ENCODE results near the gene THBS2.
A peak's percentile ranks its signal among the peaks of the same experiment; 100 is the strongest.
"Not testable (repeated sequence)": the region's sequence is repeated elsewhere in the genome, so short reads cannot be mapped to it uniquely, and the experiment has no call there.

The THBS2 gene

DNA sequence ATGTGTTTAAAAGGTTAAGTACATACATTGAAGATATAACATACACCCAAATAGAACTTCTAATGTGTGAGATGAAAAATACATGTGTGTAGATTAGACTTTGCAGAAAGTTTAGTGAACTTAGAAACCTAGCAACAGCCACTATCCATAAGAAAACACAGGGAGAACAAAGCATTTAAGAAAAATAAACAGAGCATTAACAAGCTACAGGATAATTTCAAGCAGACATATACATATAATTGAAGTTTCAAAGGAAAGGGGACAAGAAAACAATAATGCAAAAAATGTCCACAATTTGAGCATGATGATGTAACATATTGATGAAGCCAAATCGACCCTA is 18.2 kb upstream of the THBS2 start:
- no peak for DNase-seq (ENCODE audit: low spot score)

DNA sequence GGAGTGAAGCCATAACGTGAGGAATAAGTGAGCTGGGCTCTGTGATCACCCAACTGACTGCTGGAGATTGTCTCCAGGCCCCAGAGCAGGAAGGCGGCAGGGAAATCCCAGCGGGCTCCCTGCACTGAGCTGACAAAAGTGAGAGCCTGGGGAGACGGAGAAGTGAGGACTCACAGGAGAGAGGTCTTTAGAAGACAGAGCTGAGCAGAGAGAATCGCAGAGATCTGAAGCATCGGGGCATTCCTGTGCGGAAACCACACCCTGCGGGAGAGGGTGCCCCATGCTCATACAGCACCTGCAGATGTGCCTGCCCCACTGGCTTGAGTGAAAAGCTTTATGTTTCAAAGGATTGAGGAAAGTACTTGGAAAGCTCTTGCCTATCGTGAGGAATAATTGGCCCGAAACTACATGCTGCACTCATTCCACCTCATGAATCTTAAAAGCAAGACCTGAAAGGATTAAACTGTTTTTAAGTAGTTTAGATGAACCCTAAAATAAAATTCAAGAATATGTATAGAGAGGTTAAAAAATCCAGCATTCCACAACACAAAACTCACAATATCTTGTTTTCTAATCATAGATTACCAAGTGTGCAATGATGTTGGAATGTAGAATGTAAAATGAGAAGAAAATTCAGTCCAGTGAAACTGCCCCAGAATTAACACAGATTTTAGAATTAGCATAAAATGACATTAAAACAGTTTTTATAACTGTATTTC is 17.7 kb upstream of the THBS2 start:
- DNase-seq (ENCODE audit: low spot score), result no peak

DNA sequence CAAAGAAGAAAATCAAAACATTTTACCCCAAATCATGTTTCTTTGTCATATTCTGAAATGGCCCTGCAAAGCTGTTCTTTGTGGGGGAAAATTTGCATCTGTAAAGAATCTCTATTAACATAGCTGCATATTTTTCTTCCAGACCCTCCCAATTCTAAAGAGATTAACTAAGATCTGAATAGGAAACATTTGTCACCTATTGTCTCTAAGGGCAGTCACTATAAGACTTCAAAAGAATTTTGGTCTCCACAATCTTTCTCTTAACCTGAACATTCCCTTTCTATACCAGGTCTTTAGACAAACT is 16.4 kb upstream of the THBS2 start:
- DNase-seq (ENCODE audit: low spot score), result not testable (repeated sequence)

DNA sequence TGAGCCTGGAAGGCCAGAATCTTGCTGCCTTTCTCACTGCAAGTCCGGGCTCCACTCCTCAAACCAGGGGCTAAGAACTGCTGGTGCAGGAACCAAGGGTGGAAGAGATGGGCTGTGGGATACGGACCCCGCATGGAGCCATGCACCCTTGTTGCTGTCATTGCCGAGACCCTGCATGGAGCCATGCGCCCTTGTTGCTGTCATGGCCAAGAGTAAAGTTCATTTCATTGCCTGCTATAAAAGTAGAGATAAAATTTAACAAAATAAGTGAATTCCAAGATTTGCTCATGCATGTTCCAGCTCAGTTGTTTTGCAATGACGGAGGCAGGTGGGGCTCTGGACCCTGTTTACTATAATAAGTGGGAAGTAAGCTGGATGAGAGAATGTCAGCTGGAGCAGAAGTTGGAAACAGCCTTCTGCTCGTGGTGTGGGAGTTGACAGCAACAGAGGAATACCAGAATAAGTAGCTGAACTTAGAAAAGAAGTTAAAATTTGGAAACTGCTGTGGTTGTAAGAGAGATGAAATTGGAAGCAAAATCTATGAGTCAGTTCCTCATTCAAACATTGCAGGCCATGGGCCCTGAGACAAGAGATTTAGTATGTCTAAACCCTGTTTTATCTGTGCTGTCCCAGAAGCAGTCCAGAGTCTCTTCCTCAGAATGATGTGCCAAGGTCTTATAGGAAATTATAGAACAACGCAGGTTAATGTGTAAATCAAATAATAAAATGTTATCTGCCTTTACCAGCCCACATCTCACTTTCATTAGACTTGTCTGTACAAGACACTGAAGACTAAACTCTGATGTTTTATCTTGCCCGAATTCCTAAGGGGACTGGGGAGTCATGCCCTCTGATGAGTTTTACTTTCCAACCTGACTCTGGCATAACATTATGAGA is 15.8 kb upstream of the THBS2 start:
- peak; percentile 68 for DNase-seq (ENCODE audit: low spot score)

DNA sequence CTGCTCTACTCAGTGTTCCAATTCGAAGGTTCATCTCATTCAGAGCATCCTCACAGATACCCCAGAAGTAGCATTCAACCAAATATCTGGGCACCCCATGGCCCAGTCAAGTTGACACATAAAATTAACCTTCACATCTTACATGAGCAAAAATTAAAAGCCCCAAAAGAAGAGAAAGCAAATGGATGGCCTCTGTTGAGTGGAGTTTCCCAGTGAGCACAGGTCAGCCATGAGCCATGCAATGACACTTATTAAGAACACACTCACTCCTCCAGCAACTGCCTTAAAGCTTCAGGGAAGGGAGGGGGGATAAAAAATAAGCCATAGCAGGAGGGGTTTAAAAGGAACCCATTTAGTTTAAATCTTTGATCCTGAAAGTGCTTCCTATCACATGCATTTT is 14.6 kb upstream of the THBS2 start:
- no peak for DNase-seq (ENCODE audit: low spot score)

DNA sequence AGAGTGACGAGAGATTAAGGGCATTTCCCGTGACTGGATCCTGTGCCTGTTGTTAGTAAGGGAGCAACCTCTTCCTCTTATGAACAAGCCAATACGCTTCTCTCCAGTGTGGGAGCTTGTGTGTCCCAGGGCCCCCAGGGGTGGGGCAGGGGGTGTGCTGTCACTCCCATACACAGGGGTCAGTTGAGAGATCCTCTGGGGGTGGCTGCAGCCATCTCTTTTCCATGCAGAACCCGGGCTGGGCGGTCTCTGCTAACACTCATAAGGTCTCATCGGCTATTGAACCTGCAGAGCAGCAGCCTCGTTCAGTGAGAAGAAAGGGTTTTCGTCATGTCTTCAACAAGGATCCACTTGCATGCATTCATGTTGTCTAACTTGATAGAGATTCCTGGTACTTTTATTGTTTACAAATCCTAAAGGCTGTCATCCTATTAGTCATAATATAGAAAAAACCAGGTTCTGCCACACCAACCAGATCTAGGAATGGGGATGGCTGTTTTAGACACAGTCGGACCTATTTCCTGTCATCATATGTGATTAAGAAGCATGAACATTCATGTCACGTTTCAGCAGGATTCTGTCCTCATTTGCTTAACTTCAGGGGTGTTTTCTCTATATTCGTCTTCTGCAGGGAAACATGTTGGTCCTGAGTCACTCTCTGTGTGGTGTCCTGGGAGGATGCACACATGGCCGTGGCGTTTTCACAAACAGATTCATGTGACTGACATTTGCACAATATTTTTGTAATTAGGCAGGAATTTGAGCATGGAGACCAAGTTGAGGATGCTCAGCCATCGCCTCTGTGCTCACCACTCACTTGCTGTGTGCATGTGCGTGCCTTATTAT is 13.3 kb upstream of the THBS2 start:
- DNase-seq (ENCODE audit: low spot score), result peak; percentile 74

DNA sequence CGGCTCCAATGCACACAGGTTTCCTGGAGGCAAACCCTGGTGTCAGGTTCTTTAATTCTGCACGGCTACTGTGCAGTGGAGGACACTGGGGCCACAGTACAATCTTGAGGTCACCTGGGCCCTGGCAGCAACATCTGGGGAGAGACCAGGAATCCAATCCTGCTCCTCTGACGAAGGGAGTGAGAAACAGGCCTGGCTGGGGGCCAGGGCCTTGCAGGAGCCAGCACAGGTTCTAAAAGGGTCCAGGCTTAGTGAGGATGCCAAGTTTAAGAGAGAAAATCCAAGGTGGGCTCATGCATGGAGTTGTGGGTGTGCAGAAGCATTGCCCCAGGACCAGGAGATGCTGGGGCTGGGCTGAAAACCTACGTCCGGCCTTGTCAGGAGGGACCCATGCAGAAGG is 12.6 kb upstream of the THBS2 start:
- no peak for DNase-seq (ENCODE audit: low spot score)

DNA sequence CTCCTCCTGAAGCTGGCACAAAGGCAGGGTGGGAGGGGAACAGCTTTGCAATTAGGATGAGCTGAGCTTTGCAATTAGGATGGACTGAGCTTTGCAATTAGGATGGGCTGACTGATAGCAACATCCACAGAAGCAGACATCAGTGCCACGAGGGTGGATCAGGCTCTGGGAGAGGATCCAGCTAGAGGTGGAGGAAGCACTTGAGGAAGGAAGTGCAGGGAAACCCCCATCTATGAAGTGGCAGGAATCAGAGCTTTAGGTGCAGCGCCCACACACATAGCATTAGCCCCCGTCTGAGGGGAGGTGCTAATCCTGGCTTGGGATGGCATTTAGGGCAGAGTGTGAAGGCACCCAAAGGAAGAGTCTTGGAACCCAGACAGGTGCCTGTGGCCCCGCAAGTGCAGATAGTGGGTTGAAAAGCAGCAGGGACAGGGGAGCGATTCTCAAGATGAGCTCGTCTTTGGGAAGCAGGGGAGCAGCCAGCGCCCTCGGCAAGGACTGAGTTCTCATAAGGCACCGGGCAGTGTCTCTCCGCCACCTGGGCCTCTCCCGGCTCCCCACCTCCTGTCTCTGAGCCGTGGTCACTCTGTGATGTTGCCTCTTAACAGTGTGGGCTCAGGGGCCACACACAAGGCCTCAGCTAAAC is 12.0 kb upstream of the THBS2 start:
- DNase-seq (ENCODE audit: low spot score), result no peak

DNA sequence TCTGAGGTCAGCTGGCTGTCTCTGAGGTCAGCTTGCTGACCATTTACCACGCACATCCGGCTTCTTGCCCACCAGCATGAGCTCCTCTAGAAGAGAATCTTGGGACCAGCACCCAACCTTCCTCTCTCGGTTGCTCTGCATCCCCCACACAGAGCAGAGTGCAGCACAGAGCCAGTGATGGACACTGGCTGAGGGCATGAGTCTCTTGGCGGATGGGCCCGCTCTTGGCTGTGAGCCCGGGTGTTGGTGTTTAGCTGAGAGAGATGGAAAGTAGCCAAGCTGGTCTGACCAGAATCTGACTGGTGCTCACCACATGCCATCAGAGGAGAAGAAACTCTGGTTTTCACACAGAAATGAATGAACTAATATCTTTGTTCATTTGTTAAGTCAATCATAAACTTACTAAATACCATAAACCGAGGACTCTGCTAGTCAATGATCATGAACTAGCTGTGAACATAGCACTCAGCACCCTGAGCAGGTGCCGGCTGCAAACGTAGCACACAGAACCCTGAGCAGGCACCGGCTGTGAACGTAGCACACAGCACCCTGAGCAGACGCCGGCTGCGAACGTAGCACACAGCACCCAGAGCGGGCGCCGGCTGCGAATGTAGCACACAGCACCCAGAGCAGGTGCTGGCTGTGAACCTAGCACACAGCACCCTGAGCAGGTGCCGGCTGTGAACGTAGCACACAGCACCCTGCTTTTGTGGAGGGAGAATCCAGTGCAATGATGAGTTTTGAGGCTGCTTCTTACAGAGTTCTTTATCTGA is 10.4 kb upstream of the THBS2 start:
- DNase-seq (ENCODE audit: low spot score), result peak; percentile 75

DNA sequence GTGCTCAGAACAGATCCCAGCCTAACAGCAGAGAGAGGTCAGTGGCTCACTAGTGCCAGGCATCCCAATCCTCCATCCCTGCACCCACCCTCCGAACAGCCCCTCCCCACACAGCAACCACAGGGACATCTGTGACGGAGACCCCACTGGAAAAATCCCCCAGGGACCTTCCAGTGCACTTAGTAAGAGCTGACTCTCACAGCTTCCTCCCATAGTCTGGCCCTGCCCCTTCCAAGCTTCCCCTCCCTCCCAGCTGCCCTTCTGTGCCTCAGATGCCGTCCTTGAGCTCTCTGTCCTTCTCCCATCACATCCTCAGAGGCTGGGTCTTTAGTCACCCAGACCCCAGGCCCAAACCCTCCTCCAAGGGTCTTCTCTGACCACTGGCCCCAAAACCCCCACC is 9.7 kb upstream of the THBS2 start:
- no peak for DNase-seq (ENCODE audit: low spot score)

DNA sequence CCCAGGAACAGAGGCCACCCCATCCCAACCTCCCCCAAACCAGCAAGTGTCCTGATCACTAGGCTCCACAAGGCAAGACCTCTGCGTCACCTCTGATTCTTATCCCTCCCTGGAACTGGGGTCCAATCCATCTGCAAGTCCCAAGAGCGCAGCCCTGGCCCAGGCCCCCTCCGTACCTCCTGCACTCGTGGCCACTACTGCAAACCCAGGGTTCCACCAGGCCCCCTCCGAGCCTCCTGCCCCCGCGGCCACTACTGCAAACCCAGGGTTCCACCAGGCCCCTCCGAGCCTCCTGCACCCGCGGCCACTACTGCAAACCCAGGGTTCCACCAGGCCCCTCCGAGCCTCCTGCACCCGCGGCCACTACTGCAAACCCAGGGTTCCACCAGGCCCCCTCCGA is 9.0 kb upstream of the THBS2 start:
- DNase-seq (ENCODE audit: low spot score), result not testable (repeated sequence)

DNA sequence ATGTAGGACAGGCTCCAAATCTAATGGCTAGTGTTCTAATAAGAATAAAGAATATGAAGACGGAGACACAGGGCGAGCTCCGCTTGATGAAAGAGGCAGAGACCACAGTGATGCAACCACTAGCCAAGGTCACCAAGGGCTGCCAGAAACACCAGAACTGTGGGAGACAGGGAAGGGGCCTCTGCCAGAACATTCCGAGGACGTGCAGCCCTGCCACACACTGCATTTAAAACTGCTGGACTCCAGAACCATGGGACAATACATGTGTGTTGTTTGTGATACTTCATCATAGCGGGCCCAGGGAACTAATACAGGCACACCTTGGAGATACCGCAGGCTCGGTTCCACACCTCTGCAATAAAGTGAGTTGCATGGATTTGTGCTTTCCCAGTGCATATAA is 2.9 kb upstream of the THBS2 start:
- no peak for DNase-seq (ENCODE audit: low spot score)

DNA sequence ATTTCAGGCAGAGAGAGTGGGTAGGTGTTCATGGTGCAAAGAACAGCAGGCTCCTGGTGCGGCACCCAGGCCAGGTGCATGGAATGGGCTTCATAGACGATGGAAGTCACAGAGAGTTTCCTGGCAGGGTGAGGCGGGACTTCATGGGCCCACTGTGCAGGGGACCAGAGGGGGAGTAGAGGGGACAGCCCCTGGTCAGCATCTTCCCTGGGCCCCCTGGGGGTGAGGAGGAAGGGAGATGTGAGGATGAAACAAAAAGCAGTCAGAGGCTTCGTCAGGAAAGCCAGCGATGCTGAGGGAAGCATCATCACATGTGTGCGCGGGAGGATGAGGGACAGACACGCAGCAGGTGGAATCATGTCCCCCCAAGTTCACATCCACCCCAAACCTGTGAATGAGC is 2.4 kb upstream of the THBS2 start:
- DNase-seq (ENCODE audit: low spot score), result no peak

DNA sequence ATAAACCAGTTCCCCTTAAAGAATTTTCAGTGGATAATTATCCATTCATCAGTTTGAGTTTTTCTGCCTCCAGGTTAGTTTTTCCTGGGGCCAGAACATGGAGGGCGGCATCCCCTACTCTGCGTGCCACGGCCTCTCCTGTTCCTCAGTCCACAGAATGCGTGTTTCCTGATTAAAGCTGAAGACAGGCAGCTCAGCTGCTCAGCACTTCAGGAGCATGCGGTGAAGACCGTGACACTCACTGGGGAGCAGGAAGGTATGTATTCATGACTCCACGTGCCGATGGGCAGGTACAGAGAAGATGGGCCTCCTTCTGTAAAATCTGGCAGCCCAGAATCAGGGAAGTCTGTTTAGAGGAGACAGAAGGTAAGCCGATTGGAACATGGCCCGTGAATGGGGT is 2.0 kb upstream of the THBS2 start:
- DNase-seq (ENCODE audit: low spot score), result no peak

DNA sequence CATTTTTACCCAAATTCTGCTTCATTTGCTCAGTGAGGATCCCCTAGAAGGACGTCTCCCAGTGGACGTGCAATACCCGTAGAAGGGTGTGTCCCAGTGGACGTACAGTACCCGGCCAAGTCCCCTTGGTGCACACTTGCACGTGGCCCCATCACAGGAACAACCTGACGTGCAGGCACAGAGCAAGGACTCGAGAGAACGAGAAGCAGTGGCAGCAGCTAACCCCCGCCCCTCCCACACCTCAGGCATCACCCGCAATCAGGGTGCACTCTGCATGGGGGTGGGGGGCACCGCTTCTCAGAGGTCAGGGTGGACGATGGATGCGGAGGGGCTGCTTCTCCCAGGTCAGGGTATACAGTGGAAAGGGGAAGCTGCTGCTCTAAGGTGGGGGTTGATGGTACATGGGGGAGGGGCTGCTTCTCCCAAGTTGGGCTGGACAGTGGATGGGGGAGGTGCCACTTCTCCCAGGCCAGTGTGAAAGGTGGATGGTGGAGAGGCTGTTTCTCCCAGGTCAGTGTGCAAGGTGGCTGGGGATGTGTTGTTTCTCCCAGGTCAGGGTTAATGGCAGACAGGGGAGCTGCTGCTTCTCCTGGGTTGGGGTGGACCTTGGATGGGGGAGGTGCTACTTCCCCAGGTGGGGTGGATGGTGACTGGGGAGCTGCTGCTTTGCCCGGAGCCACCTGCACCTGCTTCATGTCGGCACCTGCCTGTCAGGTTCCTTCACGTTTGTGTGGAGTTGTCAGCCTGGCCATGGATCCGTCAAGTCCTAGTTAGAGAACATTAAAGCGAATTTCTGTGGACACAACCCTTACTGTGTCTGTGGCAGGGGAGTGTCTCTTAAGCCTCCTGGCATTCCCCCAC is 1.0 kb upstream of the THBS2 start:
- no peak for DNase-seq (ENCODE audit: low spot score)

DNA sequence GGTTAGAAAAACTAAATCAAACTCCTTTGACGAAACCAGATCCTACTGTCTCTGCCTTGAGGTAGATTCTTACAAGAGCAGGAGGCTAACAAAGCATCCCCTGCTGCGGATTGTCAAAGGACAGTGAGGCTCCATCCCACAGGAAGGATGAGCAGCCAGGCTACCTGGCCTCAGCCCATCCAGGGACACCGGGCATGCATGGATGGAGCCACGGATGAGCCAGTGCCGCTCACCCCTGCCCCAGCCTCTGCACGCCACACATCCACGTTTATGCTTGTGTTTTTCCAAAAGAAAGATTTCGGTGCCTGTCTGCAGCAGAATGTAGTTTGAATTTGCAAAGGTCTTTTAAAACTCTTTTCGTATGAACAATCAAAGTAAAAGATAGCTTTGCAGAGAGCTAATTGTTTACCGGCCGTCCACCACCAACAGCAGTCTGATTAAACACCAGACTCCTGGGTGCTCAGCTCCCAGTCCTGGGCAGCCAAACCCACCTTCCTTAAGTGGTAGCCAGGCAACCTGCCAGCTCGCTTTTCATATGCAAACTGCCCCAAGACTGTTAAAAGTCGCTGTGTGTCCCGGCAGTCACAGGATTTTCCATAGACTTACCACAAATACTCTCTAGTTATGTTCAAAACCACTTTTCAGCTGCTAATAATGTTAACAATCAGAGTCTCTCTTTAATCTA is 999 bp downstream of the THBS2 start:
- DNase-seq (ENCODE audit: low spot score), result no peak

DNA sequence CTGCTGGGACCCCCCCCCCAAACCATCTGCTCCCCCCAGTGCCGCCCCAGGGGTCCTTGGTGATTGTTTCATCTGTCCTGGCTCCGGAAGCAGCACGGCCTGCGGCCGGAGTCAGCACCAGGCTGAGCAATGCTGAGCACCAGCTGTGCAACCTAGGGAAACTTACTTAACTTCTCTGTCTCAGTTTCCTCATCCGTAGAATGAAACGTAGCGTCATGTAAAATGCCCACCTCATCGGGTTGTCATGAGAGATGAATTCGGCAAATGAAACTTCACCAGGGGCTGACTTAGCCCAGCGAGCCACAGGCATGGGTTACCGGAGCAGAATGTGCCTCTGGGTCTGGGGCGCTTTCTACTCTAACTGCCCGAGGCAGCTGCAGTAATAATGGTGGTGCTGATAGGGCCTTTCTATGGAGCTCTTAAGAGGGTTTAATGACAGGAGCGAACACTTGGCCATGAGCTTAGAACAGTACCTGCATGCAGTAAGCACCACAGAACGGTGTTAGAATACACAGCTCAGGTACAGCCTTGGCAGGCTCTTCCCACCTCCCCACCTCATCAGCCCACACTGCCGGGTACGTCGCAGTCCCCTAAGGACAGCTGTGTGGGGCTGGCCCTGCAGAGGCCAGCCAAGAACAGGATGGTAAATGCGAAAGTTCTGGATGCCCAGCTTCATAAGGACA is 1.7 kb downstream of the THBS2 start:
- no peak for DNase-seq (ENCODE audit: low spot score)

DNA sequence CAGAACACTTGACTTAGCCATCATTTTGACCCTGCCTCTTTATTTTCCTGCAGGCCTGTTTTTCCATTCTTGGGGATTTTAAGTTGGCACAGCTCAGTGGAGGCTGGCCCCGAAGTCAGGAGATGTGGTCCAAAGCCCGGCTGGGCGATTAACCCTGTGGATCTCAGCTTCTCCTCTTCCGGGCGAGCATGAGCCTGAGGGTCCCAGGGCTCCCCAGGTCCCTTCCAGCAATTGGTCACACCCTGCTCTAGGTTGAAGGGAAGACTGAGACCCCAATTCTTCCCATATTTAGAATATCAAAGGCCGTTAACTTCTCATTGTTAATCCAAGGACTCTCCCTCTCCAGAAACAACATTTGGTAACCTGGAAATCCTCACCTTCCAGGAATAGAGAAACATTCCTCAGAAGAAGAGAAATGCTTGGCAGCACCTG is 2.3 kb downstream of the THBS2 start:
- DNase-seq (ENCODE audit: low spot score), result peak; percentile 33

DNA sequence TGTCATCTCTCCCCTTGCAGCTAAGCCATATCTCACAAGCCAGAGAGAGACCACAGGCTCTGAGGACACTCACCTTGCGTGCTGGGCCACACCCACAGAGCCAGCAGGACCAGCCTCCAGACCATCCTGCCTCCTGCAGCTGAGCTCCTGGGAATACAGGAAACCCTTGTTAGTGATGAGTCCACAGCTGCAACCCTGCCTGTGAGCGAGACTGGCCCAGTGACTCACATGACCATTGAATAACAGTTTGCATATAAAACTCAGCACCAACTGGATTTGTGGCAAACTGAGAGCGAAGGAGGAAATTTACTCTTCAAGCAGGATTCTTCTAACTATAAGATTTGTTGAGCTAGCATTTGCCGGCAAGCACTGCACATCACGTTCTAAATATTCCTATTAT is 3.0 kb downstream of the THBS2 start:
- peak; percentile 89 for DNase-seq (ENCODE audit: low spot score)

Data from AG08395 (cell line).